Measurements from ENCODE around the gene PRRX2. TPM values are rescaled to one million over a fixed set of nuclear protein-coding genes. Genes with fewer than 3 reads are reported as not detected.

The PRRX2 gene
- total and polyA plus RNA-seq, 2 of the 13 experiments (the other 11 are each of a cell fraction or from before 2014, with no cell fraction given): 0.05 TPM; not detected in 1

- Histone ChIP-seq H3K4me1 (ENCODE audit: insufficient read depth, low read length) (no peaks in the 10 kb centered on the region), H3K9ac (ENCODE audit: insufficient read depth, low read depth, low read length) (no peak overlapping the region), H2AFZ (ENCODE audit: low read length) (no peak overlapping the region), H3K4me3 (replicated peaks in 1 of 3; ENCODE audit: insufficient read depth in 1 of 3, low read depth in 2 of 3, low read length in 3 of 3) (no peak overlapping the region), H3K36me3 (replicated peaks in 1 of 2; ENCODE audit: control insufficient read depth in 1 of 2, insufficient read depth in 2 of 2, low read length in 2 of 2) (no peaks in the 10 kb centered on the region), H3K27ac (ENCODE audit: extremely low read length, insufficient read depth, low read length) (no peak overlapping the region), H3K27me3 (ENCODE audit: control insufficient read depth in 1 of 2, insufficient read depth in 2 of 2, low read length in 2 of 2) (peaks cover 3 to 32% of the 10 kb centered on the region in 2 experiments; a peak in 4 of 5 replicates), H3K9me3 (ENCODE audit: low read length) (no peaks in the 10 kb centered on the region), H3K4me2 (ENCODE audit: low read depth, low read length) (no peak overlapping the region), H3K79me2 (ENCODE audit: insufficient read depth, low read length) (no peaks in the 10 kb centered on the region), H4K20me1 (ENCODE audit: insufficient read depth, low read length) (no peaks in the 10 kb centered on the region)
- 30% methylated on average over 13 of the region's 25 CpGs for WGBS (ENCODE audit: low lambda C conversion rate)
- in situ Hi-C loops (cut with HindIII; ENCODE audit: extremely low pct_ligation_motif_present, low pct_unique_long_range_greater_than_20kb): no loop called here
- intact Hi-C loops (cut with micrococcal nuclease; ENCODE audit: unreplicated experiment): no loop called here
- FAIRE-seq (no peak), DNase-seq (ENCODE audit: low spot score) (no peak), ATAC-seq (peak; percentile 70)
- no TSS peak for BruUV-seq (replicated peaks)
- POLR2A ChIA-PET: no interaction called here
- CTCF ChIA-PET (ENCODE audit: low intra/inter-chr PET ratio, low total read pairs): interaction anchor here (1.7 kb wide), 1 partner anchor 62 kb away, joined by 3 read pairs; no protein-coding TSS in a partner anchor
- TF ChIP-seq ZIK1 (CRISPR knock-in tag; IDR thresholded peaks at IDR 0.05; ENCODE audit: borderline replicate concordance, low read depth): no peak
- TF ChIP-seq, protein P1, sequence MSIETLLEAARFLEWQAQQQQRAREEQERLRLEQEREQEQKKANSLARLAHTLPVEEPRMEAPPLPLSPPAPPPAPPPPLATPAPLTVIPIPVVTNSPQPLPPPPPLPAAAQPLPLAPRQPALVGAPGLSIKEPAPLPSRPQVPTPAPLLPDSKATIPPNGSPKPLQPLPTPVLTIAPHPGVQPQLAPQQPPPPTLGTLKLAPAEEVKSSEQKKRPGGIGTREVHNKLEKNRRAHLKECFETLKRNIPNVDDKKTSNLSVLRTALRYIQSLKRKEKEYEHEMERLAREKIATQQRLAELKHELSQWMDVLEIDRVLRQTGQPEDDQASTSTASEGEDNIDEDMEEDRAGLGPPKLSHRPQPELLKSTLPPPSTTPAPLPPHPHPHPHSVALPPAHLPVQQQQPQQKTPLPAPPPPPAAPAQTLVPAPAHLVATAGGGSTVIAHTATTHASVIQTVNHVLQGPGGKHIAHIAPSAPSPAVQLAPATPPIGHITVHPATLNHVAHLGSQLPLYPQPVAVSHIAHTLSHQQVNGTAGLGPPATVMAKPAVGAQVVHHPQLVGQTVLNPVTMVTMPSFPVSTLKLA (IDR thresholded peaks at IDR 0.05): peak; percentile 79
- no peak for TF ChIP-seq SATB2 (CRISPR knock-in tag; IDR thresholded peaks at IDR 0.05)
- TF ChIP-seq ZBTB42 (CRISPR knock-in tag; IDR thresholded peaks at IDR 0.05): no peak
- no peak for TF ChIP-seq ZFP1 (CRISPR knock-in tag; IDR thresholded peaks at IDR 0.05)
- TF ChIP-seq ZNF75D (CRISPR knock-in tag; IDR thresholded peaks at IDR 0.05; ENCODE audit: borderline replicate concordance): no peak
- no peak for TF ChIP-seq AHR (CRISPR knock-in tag; IDR thresholded peaks at IDR 0.05)
- no peak for TF ChIP-seq ZMYM2 (CRISPR knock-in tag; IDR thresholded peaks at IDR 0.05)
- 0 out of 2 replicates have a peak, but pooled peaks have one; percentile 6 for TF ChIP-seq HIVEP1 (CRISPR knock-in tag; IDR thresholded peaks at IDR 0.05)
- TF ChIP-seq, protein P2, sequence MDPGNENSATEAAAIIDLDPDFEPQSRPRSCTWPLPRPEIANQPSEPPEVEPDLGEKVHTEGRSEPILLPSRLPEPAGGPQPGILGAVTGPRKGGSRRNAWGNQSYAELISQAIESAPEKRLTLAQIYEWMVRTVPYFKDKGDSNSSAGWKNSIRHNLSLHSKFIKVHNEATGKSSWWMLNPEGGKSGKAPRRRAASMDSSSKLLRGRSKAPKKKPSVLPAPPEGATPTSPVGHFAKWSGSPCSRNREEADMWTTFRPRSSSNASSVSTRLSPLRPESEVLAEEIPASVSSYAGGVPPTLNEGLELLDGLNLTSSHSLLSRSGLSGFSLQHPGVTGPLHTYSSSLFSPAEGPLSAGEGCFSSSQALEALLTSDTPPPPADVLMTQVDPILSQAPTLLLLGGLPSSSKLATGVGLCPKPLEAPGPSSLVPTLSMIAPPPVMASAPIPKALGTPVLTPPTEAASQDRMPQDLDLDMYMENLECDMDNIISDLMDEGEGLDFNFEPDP (CRISPR knock-in tag; conservative IDR thresholded peaks at IDR 0.05): 0 out of 2 replicates have a peak, but pooled peaks have one; percentile 49
- TF ChIP-seq, protein P3, sequence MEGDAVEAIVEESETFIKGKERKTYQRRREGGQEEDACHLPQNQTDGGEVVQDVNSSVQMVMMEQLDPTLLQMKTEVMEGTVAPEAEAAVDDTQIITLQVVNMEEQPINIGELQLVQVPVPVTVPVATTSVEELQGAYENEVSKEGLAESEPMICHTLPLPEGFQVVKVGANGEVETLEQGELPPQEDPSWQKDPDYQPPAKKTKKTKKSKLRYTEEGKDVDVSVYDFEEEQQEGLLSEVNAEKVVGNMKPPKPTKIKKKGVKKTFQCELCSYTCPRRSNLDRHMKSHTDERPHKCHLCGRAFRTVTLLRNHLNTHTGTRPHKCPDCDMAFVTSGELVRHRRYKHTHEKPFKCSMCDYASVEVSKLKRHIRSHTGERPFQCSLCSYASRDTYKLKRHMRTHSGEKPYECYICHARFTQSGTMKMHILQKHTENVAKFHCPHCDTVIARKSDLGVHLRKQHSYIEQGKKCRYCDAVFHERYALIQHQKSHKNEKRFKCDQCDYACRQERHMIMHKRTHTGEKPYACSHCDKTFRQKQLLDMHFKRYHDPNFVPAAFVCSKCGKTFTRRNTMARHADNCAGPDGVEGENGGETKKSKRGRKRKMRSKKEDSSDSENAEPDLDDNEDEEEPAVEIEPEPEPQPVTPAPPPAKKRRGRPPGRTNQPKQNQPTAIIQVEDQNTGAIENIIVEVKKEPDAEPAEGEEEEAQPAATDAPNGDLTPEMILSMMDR (CRISPR knock-in tag; IDR thresholded peaks at IDR 0.05): peak; percentile 51
- TF ChIP-seq ELF3 (CRISPR knock-in tag; IDR thresholded peaks at IDR 0.05): no peak
- TF ChIP-seq ZNF839 (CRISPR knock-in tag; IDR thresholded peaks at IDR 0.05; ENCODE audit: borderline replicate concordance): peak; percentile 7; the same call in 1 of the 2 replicates
- TF ChIP-seq RAD21 (CRISPR knock-in tag; IDR thresholded peaks at IDR 0.05): 0 out of 2 replicates have a peak, but pooled peaks have one; percentile 15
- TF ChIP-seq, protein P4, sequence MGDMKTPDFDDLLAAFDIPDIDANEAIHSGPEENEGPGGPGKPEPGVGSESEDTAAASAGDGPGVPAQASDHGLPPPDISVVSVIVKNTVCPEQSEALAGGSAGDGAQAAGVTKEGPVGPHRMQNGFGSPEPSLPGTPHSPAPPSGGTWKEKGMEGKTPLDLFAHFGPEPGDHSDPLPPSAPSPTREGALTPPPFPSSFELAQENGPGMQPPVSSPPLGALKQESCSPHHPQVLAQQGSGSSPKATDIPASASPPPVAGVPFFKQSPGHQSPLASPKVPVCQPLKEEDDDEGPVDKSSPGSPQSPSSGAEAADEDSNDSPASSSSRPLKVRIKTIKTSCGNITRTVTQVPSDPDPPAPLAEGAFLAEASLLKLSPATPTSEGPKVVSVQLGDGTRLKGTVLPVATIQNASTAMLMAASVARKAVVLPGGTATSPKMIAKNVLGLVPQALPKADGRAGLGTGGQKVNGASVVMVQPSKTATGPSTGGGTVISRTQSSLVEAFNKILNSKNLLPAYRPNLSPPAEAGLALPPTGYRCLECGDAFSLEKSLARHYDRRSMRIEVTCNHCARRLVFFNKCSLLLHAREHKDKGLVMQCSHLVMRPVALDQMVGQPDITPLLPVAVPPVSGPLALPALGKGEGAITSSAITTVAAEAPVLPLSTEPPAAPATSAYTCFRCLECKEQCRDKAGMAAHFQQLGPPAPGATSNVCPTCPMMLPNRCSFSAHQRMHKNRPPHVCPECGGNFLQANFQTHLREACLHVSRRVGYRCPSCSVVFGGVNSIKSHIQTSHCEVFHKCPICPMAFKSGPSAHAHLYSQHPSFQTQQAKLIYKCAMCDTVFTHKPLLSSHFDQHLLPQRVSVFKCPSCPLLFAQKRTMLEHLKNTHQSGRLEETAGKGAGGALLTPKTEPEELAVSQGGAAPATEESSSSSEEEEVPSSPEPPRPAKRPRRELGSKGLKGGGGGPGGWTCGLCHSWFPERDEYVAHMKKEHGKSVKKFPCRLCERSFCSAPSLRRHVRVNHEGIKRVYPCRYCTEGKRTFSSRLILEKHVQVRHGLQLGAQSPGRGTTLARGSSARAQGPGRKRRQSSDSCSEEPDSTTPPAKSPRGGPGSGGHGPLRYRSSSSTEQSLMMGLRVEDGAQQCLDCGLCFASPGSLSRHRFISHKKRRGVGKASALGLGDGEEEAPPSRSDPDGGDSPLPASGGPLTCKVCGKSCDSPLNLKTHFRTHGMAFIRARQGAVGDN (CRISPR knock-in tag; IDR thresholded peaks at IDR 0.05): peak; percentile 33; the same call in 1 of the 2 replicates
- no peak for TF ChIP-seq POLR2A (IDR thresholded peaks at IDR 0.05; ENCODE audit: insufficient read depth in 1 of 2, low read depth in 2 of 2, low read length in 2 of 2)
Observed at GRCh38 chr9:129720865-129721545, 55.6 kb downstream of the PRRX2 start.

Data from HepG2 (cell line).